H9 (cell line): Measurements from ENCODE around the gene PKNOX2. TPM values are rescaled to one million over a fixed set of nuclear protein-coding genes. Genes with fewer than 3 reads are reported as not detected.
A peak's percentile ranks its signal among the peaks of the same experiment; 100 is the strongest.

Experiments used
- DNase-seq: peaks from one replicate; pipeline ENCODE4 v3.0.0-alpha.2; 2017
- H2AFZ ChIP-seq: one replicate; pipeline ENCODE4 v1.6.1; 2013; ENCODE audit warnings: mild to moderate bottlenecking, low read length, control low read depth, moderate library complexity
- H2AK5ac ChIP-seq: 2 replicates; pipeline ENCODE4 v1.6.1; 2013; ENCODE audit warnings: low read length, control low read depth, mixed read lengths; ENCODE audit not compliant: insufficient read length
- H2BK120ac ChIP-seq: one replicate; pipeline ENCODE4 v1.6.1; 2013; ENCODE audit warnings: low read depth, mild to moderate bottlenecking, low read length, control low read depth, inconsistent platforms; ENCODE audit not compliant: poor library complexity, severe bottlenecking
- H2BK12ac ChIP-seq: 2 replicates; pipeline ENCODE4 v1.6.1; 2013; ENCODE audit warnings: low read length, control low read depth, mixed read lengths, low read depth; ENCODE audit not compliant: insufficient read length
- H2BK15ac ChIP-seq: 2 replicates; pipeline ENCODE4 v1.6.1; 2013; ENCODE audit warnings: low read depth, low read length, control low read depth
- H2BK20ac ChIP-seq: one replicate; pipeline ENCODE4 v1.6.1; 2013; ENCODE audit warnings: low read depth, mild to moderate bottlenecking, low read length, control low read depth, inconsistent platforms; ENCODE audit not compliant: poor library complexity, severe bottlenecking
- H2BK5ac ChIP-seq: 2 replicates; pipeline ENCODE4 v1.6.1; 2013; ENCODE audit warnings: low read length, control low read depth, mixed read lengths; ENCODE audit not compliant: insufficient read length
- H3K14ac ChIP-seq: 2 replicates; pipeline ENCODE4 v1.6.1; 2013; ENCODE audit warnings: low read length, control low read depth; ENCODE audit not compliant: insufficient read depth
- H3K18ac ChIP-seq: 2 replicates; pipeline ENCODE4 v1.6.1; 2013; ENCODE audit warnings: low read depth, mild to moderate bottlenecking, mixed read lengths, low read length, control low read depth; ENCODE audit not compliant: insufficient read length
- H3K23ac ChIP-seq: 2 replicates; pipeline ENCODE4 v1.6.1; 2013; ENCODE audit warnings: low read length, control low read depth, mixed read lengths, low read depth; ENCODE audit not compliant: insufficient read length
- H3K23me2 ChIP-seq: 2 replicates; pipeline ENCODE4 v1.6.1; 2013; ENCODE audit warnings: low read depth, mild to moderate bottlenecking, mixed read lengths, low read length, control low read depth; ENCODE audit not compliant: insufficient read length, poor library complexity, severe bottlenecking
- H3K27ac ChIP-seq: 2 replicates; pipeline ENCODE4 v1.5.1; 2013; ENCODE audit warnings: low read length, control low read depth, mixed read lengths, low read depth; ENCODE audit not compliant: insufficient read length
- H3K27me3 ChIP-seq: 2 replicates; pipeline ENCODE4 v1.6.1; 2013; ENCODE audit warnings: low read length, control low read depth, inconsistent platforms; ENCODE audit not compliant: insufficient read depth
- H3K4ac ChIP-seq: 2 replicates; pipeline ENCODE4 v1.6.1; 2013; ENCODE audit warnings: low read depth, mild to moderate bottlenecking, control low read depth, inconsistent platforms, low read length, moderate library complexity
- H3K4me1 ChIP-seq: 2 replicates; pipeline ENCODE4 v1.6.1; 2013; ENCODE audit warnings: low read length, control low read depth, inconsistent platforms; ENCODE audit not compliant: insufficient read depth
- H3K4me2 ChIP-seq: 2 replicates; pipeline ENCODE4 v1.6.1; 2013; ENCODE audit warnings: low read length, control low read depth, mixed read lengths; ENCODE audit not compliant: insufficient read length, insufficient read depth
- H3K56ac ChIP-seq: 2 replicates; pipeline ENCODE4 v1.6.1; 2013; ENCODE audit warnings: low read depth, mild to moderate bottlenecking, mixed read lengths, low read length, control low read depth; ENCODE audit not compliant: insufficient read length
- H3K79me1 ChIP-seq: 2 replicates; pipeline ENCODE4 v1.6.1; 2013; ENCODE audit warnings: low read depth, mild to moderate bottlenecking, moderate library complexity, low read length, control low read depth, inconsistent platforms; ENCODE audit not compliant: insufficient read depth, poor library complexity, severe bottlenecking
- H3K79me2 ChIP-seq: 2 replicates; pipeline ENCODE4 v1.6.1; 2013; ENCODE audit warnings: low read length, control low read depth, inconsistent platforms; ENCODE audit not compliant: insufficient read depth
- H3K9ac ChIP-seq: 2 replicates; pipeline ENCODE4 v1.6.1; 2013; ENCODE audit warnings: low read length, control low read depth, mixed read lengths; ENCODE audit not compliant: insufficient read length; ENCODE audit errors: extremely low read depth
- H3K9me3 ChIP-seq: one replicate; pipeline ENCODE4 v1.6.1; 2013; ENCODE audit warnings: low read depth, low read length, inconsistent platforms; ENCODE audit not compliant: control insufficient read depth
- H3T11ph ChIP-seq: one replicate; pipeline ENCODE4 v1.6.1; 2013; ENCODE audit warnings: mild to moderate bottlenecking, low read length, control low read depth, inconsistent platforms
- H4K20me1 ChIP-seq: one replicate; pipeline ENCODE4 v1.6.1; 2013; ENCODE audit not compliant: control insufficient read depth, insufficient read length, insufficient read depth
- H4K5ac ChIP-seq: 2 replicates; pipeline ENCODE4 v1.6.1; 2013; ENCODE audit warnings: low read depth, mild to moderate bottlenecking, mixed read lengths, low read length, control low read depth; ENCODE audit not compliant: insufficient read length
- H4K8ac ChIP-seq: replicated peaks from 2 replicates; pipeline ENCODE4 v1.6.1; 2013; ENCODE audit warnings: low read length, control low read depth, mixed read lengths, low read depth; ENCODE audit not compliant: insufficient read length
- H4K91ac ChIP-seq: 2 replicates; pipeline ENCODE4 v1.6.1; 2013; ENCODE audit warnings: low read depth, mild to moderate bottlenecking, moderate library complexity, mixed read lengths, low read length, control low read depth; ENCODE audit not compliant: insufficient read length
- H3K27ac Mint-ChIP-seq, 3 experiments: 2 replicates in 2 of 3; 3 replicates in 1 of 3; pipeline ENCODE4 v1.8.0; 2020 to 2021; ENCODE audit warnings: mixed read lengths in 3 of 3, mild to moderate bottlenecking in 1 of 3, moderate library complexity in 1 of 3
- H3K27me3 Mint-ChIP-seq: 2 replicates; pipeline ENCODE4 v1.8.0; 2021; ENCODE audit warnings: low read depth, mild to moderate bottlenecking, moderate library complexity, mixed read lengths
- H3K36me3 Mint-ChIP-seq, 3 experiments: 2 replicates in 2 of 3; 3 replicates in 1 of 3; pipeline ENCODE4 v1.8.0; 2020 to 2021; ENCODE audit warnings: low read depth in 3 of 3, mixed read lengths in 3 of 3; ENCODE audit not compliant: insufficient read depth in 1 of 3
- H3K4me1 Mint-ChIP-seq, 2 experiments: 2 replicates each; pipeline ENCODE4 v1.8.0; 2020; ENCODE audit warnings: mixed read lengths in 2 of 2
- H3K4me3 Mint-ChIP-seq, 2 experiments: 2 replicates in 1 of 2; 3 replicates in 1 of 2; pipeline ENCODE4 v1.8.0; 2020 to 2021; ENCODE audit warnings: mild to moderate bottlenecking in 2 of 2, mixed read lengths in 2 of 2, moderate library complexity in 1 of 2
- H3K9me3 Mint-ChIP-seq, 2 experiments: 2 replicates in 1 of 2; 3 replicates in 1 of 2; pipeline ENCODE4 v1.8.0; 2020; ENCODE audit warnings: mild to moderate bottlenecking in 2 of 2, mixed read lengths in 2 of 2, moderate library complexity in 1 of 2
- WGBS: extraction: QIAGEN DNeasy Blood & Tissue Kit; methylation state at CpG from one replicate; pipeline ENCODE4 v1.1.7; 2013; ENCODE audit warnings: missing lambda C conversion rate, low lambda C conversion rate, mixed read lengths; ENCODE audit not compliant: insufficient read length; ENCODE audit errors: extremely low coverage; 5-methylcytosine and 5-hydroxymethylcytosine counted together
- total RNA-seq: library from RNA; stranded (reverse); gene quantifications from 2 replicates; pipeline ENCODE4 v1.2.1, GENCODE V29; 2021
- TF ChIP-seq, protein P1 (sequence below): fragments of 200-600 bp; sonication (generic); conservative IDR thresholded peaks from 3 replicates; pipeline ENCODE4 v1.8.0; 2021; ENCODE audit warnings: antibody characterized with exemption, mild to moderate bottlenecking

The PKNOX2 gene
- total RNA-seq, 1 experiment from 2014 or later, result 1.3 TPM

DNA sequence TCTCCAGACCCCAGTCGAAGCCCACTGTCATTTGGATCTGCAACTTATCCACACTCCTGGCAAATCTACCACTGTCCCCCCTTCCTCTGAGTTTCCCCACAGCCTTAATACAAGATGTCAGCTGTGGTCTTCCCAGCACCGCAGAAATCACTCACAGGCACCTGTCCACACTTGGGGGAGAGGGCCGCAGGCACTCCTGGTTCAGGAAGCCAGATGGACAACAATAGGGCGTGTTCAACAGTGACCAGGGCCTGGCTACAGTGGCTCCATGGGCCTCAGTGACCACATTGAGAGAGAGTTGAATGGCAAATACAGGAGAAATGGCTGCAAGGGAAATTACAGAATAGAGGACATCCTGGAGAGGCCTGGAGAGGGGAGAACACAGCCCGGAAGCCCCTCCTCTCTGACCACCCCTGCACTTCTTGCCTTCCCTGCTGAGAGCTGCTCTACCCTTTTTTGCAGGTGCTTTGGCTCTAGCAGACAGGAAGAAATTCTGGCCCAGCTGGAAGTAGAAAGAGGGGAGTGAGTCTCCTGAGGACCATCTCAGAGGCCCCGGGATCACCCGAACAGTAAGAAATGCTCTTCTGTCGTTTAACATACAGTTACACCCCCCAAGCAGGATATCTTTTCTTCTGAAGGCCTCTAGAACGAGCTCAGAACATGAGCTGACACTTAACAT, 166.9 kb downstream of the PKNOX2 start:
- Histone ChIP-seq H2BK5ac (no peak overlapping the region), H3K4me1 (no peaks in the 10 kb centered on the region), H2AK5ac (no peak overlapping the region), H3K14ac (no peak overlapping the region; the same call in 1 of the 2 replicates), H2AFZ (no peak overlapping the region), H3K23ac (no peak overlapping the region), H3K9ac (no peak overlapping the region), H2BK20ac (no peak overlapping the region), H3K9me3 (no peaks in the 10 kb centered on the region), H4K5ac (no peak overlapping the region), H3K23me2 (no peaks in the 10 kb centered on the region), H4K91ac (no peak overlapping the region), H3K4me2 (no peak overlapping the region), H3T11ph (no peak overlapping the region), H3K79me2 (no peaks in the 10 kb centered on the region), H4K20me1 (peaks cover 2% of the 10 kb centered on the region), H3K56ac (no peak overlapping the region), H3K4ac (no peak overlapping the region), H3K18ac (no peak overlapping the region), H3K27me3 (no peaks in the 10 kb centered on the region), H4K8ac (no peak overlapping the region), H3K27ac (no peak overlapping the region), H2BK15ac (no peak overlapping the region), H3K79me1 (no peaks in the 10 kb centered on the region), H2BK12ac (no peak overlapping the region), H2BK120ac (no peak overlapping the region)
- Mint-ChIP-seq H3K9me3 (no peaks in the 10 kb centered on the region), H3K27me3 (peaks cover 4% of the 10 kb centered on the region), H3K4me3 (no peak overlapping the region), H3K36me3 (no peaks in the 10 kb centered on the region), H3K27ac (peak overlapping the region in 1 of 3 experiments; percentile 24; a peak in 2 of 7 replicates), H3K4me1 (peaks cover 19 to 33% of the 10 kb centered on the region in 2 experiments)
- DNase-seq, result no peak
- no CpG with 5 or more reads among the region's 9 CpGs for WGBS
- TF ChIP-seq, protein P1, sequence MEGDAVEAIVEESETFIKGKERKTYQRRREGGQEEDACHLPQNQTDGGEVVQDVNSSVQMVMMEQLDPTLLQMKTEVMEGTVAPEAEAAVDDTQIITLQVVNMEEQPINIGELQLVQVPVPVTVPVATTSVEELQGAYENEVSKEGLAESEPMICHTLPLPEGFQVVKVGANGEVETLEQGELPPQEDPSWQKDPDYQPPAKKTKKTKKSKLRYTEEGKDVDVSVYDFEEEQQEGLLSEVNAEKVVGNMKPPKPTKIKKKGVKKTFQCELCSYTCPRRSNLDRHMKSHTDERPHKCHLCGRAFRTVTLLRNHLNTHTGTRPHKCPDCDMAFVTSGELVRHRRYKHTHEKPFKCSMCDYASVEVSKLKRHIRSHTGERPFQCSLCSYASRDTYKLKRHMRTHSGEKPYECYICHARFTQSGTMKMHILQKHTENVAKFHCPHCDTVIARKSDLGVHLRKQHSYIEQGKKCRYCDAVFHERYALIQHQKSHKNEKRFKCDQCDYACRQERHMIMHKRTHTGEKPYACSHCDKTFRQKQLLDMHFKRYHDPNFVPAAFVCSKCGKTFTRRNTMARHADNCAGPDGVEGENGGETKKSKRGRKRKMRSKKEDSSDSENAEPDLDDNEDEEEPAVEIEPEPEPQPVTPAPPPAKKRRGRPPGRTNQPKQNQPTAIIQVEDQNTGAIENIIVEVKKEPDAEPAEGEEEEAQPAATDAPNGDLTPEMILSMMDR, result no peak
